Midbrain (tissue), 1 donor: Measurements from ENCODE around the gene NAA15.
"Not testable (repeated sequence)": the region's sequence is repeated elsewhere in the genome, so short reads cannot be mapped to it uniquely, and the experiment has no call there.

ENCODE experiments used
- DNase-seq: peaks from one replicate; lab custom pipeline; 2025; lab: John Stamatoyannopoulos, UW

The NAA15 gene

DNA sequence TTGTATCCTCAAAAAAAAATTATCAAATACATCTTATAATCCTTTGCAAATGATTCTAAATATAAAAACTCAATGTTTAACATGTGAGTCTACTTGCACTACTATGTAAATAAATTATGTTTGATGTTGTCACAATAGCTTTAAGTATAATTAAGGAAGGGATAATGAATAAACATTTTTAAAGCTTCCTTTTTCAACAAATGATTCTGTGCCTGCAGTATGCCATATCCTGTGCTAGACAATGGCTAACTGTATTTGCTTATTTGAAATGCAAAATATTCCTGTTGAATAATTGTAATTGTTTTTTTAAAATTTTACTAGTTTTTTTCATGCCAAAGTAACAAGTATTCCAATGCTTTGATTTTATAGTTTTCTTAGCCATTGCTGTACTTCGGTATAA is 60.0 kb downstream of the NAA15 start:
- no peak for DNase-seq

DNA sequence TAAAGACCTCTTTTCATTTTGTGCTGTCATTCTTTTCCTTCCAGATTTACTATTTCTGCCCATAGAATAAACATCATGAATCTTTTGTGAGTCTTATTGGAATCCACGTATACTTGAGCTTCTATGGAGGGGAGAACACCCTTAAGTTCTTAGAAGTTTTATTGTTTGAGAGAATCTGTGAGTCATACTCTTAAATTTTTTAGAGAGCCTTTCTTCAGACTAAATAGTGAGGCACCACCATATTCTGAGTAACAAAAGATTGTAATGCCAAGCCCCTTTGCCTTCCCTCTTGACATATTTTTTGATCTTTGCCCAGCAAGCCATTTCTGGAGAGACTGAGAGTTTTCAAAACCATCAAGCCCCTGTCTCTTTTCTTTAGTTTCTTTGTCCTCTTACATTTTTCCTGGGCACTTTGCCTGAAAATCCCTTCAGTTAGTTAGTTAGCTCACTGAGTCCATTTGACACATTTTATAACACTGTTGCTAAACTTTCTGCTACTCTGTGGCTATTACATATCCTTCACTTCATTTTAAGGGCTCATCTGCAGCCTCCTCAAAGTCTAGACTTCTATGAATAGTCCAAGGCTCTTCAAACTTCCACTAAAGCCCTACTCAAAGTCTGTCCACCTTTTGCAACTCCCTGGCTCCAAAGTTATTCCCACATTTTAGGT is 66.3 kb downstream of the NAA15 start:
- DNase-seq: peak; percentile 7

DNA sequence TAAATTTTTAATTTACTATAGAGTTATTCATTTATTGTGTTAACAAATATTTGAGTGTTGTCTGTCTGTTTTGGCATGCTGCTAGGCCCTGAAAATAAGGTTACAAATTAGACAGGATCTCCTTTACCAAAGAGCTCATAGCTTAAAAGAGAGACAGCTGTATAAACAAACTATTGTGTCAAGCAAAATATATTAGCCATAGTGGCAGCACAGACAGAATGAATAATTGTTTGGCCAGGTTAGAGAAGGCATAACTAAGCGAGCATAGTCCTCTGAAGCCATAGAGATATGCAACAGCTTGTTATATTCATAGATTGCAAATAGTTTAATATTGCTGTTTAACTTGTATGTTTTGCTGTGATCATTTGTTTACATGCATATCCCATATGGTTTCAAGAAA is 67.7 kb downstream of the NAA15 start:
- no peak for DNase-seq

DNA sequence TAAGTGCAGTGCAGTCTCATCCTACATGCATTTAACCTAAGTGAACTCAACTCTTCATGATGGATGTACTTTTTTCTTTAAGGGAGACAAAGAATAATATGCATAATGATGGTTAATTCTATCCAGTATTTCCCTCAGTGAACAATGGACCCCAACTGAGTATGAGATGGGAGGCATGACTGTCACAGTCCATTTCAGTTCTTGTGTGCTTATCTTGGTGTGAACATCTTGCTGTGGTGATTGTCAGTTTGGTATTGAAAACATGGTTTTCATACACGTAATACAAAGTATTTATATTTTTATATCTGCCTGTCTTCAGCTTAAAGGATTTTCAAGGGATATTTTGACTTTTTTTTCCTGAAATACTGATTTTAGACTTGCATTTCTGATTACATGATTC is 72.9 kb downstream of the NAA15 start:
- no peak for DNase-seq

DNA sequence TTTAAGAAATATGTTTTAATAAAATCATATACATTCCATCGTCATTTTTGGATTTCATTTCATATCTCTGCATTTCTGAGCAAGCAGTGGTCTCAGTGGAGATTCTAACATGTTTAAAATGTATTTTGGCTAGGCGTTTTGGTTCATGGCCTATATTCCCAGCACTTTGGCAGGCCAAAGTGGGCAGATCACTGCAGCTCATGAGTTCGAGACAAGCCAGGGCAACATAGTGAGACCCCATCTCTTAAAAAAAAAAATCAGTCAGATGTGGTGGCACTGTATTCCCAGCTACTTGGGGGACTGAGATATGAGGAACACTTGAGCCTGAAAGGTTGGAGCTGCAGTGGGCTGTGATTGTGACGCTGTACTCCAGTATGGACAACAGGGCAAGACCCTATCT is 85.1 kb downstream of the NAA15 start:
- no peak for DNase-seq

DNA sequence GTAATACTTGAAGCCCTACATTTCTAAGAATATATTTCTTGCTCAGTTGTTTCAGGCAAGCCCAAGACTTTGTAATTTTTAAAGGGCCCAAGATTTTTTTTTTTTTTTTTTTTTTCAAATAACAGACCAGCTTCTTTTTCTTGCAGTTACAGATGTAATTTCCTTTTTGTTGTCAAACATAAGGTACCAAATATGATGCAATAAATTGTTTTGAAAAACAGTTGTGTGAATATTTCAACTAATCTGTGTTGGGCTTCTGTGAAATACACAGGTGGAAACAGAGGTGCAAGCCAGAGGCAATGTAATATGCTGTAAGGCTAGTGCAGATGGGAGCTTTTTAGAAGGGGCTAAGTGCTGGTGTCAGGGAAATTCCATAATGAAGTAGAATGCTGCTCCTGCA is 87.8 kb downstream of the NAA15 start:
- no peak for DNase-seq

DNA sequence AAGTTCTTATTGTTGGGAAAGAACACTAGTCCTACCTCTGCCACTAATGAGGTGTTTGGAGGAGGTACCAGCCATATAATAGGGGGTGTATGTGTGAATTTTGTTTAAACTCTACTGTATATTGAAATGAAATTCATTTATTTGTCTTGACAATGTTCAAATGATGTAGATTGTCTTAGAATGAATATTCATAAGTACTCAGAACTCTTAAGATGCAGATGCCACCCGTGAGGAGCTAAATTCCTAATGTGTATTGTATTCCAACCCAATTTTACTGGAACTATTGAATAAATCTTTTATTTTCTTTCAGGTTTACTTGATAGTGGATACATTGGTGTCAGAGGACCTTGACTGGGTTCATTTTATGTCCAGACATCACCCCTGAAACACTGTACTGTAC is 88.7 kb downstream of the NAA15 start:
- no peak for DNase-seq

DNA sequence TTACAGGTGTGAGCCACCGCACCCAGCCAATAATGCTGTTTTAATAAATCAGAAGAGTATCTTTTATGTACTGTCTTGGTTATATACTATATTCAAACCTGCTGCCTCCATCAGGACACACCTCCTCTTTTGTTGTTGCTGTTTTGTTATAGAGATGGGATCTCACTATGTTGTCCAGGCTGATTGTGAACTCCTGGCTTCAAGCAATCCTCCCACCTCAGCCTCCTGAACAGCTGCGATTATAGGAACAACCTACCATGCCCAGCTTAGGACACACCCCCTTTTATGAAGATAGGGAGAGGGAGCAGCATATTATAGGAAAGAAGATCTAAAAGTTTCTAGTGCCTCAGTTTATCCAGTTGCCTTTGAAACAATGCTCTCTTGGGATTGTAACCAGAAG is 90.4 kb downstream of the NAA15 start:
- DNase-seq: no peak

DNA sequence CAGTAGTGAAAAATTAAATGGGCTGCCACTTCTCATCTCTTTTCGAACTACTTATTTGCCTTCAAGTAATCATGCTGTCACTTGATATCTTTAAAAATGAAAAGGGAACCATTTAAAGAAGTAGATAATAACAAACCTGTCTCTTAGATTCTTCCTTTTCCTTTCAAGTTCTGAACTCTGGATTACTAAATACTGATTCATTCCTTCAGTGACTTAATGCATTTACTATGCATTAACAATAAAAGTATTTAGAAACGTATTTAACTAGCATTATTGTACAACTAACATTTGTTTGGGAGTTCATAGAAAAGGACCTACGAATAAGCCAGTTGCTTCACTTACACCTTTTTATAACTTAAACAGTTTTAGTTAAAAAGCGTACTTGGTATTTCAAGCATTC is 91.5 kb downstream of the NAA15 start:
- no peak for DNase-seq

DNA sequence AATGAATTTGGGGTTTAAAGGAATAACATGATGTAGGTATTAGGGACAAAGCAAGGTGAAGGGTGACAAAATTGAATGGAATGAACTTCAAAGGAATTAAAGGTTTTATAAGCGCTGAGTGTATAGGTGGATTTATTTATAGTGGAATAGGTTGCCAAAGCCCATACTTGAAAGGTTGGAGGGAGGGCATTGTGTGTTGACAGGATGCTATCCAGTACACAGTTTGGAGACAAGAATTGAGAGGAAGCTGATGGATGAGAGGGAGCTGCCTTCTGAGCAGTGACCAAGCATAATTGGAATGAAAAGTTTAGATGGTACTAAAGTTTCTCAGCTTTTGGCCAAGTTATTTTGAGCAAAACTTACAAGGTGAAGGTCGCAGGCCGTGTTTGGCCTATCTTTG is 100.1 kb downstream of the NAA15 start:
- no peak for DNase-seq

DNA sequence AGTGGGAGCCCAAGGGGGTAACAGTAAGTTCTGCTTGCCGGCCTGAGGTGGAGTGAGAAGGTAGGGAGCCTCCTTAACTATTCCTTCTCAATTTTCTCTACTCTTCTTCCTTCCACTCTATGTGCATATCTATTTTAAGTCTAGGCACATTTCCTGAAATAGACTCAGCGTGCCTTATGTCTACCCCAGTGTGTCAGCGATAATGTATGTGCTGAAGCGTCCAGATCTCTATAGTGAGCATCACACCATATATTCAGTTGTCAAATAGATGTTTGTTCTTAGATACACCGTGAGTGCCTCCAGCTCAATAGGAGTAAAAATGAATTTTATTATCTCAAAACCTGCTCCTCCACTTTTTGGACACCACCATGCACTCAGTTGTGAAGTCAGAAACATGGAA is 101.1 kb downstream of the NAA15 start:
- no peak for DNase-seq

DNA sequence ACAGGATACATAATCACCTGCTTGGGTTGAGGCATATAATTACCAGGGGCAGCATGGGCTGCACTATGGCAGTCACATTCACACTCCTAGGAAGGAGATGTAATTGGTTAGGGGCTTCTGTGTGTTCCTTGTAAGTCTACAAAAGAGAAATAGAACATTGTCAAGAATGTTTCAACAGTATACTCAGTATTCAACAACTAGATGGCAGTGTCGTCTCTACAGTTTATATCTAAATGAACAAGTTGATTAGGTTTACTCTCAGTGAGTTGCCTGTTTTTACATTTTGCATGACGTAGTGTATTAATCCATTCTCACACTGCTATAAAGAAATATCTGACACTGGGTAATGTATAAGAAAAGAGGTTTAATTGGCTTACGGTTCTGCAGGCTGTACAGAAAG is 102.2 kb downstream of the NAA15 start:
- no peak for DNase-seq

DNA sequence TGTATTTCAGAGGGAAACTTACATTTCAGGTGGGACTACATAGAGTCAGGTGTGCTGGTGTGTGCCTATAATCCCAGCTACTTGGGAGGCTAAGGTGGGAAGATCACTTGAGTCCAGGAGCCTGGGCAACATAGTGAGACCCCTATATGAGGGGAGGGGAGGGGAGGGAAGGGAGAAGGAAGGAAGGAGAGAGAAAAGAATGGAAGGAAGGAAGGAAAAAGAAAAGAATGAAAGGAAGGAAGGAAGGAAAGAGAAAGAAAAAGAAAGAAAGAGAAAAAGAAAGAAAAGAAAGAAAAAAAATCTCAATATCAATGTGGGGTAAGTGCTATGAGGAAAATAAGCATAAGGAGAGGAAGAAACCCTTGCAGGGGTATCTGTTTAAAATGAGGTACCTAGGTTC is 109.0 kb downstream of the NAA15 start:
- no peak for DNase-seq

DNA sequence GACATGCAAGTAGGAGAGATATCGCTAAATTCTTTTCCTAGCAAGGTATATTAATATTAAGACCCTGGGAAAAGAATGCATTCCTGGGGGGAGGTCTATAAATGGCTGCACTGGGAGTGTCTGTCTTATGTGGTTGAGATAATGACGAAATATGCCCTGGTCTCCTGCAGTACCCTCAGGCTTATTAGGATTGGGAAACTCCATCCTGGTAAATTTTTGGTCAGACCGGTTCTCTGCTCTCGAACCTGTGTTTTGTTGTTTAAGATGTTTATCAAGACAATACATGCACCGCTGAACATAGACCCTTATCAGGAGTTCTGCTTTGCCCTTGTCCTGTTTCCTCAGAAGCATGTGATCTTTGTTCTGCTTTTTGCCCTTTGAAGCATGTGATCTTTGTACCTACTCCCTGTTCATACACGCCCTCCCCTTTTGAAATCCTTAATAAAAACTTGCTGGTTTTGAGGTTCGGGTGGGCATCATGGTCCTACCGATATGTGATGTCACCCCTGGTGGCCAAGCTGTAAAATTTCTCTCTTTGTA is 113.4 kb downstream of the NAA15 start:
- DNase-seq: not testable (repeated sequence)

DNA sequence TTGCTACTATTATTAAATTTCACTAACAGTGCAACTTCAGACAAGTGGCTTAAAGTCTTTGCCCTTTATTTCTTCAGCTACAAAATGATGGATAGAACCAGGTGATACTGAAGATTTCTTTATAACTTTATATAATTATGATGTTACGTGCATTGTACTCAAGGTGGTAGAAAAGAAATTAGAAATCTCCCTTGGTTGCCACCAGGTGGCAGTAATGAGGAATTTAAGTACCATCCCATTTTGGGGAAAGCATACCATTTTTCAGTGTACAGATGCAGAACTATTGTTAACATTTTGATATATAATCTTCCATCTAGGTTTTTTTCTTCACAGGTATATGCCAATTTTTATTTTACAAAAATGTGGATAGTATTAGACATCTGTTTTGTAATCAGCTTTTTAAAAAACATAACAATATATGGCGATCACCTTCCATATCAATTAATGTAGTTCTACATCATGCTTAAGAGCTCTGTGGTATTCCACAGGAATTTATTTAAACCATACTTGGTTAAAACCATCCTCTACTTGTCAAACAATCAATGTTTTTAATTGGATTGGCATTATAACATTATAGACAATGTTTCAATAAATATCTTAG is 114.9 kb downstream of the NAA15 start:
- DNase-seq: peak; percentile 26

DNA sequence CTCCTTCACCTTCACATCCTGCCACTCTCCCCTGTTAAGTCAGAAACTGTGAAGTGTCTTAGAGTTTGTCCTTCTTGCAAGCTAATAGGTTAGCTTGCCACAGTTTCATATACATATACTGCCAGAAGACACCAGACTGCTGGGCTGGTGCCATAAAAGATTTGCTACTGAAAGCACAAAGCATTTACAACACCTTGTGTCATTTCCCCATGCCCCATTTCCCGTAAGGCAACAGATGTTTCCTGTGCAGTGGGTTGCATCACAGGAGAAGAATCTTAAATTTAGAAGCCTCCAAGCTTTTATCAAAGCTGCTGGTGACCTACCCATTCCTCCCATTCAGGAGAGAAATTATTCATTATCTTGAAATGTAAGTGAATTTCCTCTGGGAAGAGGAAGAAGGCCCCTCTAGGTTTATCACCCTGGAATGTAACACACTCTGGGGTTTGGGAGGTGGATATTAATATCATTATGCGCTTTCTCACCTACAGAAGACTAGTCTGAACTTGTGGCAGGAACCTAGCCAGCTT is 118.1 kb downstream of the NAA15 start:
- peak; percentile 19 for DNase-seq

DNA sequence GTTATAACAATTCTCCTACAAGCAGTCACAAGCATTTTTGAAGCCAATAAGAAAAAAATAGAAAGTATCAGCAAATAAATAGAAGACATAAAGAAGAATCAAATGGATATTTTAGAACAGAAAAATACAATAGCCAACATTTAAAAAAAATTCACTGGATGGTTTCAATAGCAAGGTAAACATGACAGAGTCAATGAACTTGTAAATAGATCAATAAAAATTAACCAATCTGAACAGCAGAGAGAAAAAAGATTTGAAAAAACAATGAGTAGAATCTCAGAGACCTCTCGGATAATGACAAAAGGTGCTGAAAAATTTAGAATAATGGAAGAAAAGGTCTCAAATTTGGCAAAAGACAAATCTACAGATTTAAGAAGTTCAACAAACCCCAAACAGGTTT is 119.3 kb downstream of the NAA15 start:
- DNase-seq: no peak

DNA sequence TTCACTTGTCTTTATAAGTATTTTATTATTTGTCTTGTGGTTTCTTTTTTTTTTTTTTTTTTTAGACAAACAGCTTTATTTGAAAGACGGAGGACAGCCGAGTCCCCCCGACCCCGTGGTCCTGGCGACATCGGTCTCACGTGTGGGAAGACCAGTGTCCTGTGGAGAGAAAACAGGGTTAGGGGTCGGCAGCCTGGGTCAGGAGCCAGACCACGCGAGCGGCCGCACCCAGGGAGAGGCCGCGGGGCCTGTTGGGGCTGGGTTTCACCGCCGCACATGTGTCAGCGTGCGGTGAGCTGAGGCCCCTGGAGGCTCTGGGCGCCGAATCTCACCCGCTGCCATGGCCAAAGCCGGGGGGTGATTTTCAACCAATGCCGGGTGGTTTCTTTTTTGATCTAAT is 134.8 kb downstream of the NAA15 start:
- no peak for DNase-seq

DNA sequence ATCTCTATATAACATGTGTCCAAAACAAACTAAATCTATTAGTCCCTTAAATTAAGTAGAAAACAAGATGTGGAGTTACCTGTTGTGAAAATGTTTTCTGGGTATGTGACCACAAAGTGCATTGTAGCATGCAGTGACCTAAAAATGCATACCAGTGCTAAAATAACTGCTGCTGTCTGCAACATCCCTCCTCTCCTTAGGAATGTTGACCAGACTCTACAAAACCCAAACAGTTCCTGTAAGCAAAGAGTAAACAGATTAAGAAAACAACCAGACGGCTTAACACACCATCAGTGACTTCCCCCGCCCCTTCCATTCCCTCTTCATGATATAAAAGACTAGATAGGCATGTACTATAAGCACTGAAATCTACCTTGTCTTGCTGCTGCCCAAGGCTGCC is 136.8 kb downstream of the NAA15 start:
- no peak for DNase-seq

DNA sequence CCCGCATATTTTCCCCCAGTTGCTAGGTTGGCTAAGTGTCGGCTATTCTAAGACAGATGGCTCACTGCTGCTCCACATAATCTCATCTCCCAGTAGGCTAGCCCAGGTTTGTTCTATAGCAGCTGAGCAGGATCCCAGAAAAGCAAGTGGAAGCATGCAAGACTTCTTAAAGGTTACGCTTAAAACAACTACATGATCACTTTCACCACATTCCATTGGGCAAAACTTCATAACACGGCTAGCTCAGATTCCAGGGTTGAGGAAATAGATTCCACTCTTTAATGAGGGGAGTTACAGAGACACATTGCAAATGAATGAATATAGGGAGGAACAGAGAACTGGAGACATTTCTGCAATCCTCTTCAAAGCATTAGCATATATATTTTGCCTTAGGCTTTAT is 139.7 kb downstream of the NAA15 start:
- no peak for DNase-seq

DNA sequence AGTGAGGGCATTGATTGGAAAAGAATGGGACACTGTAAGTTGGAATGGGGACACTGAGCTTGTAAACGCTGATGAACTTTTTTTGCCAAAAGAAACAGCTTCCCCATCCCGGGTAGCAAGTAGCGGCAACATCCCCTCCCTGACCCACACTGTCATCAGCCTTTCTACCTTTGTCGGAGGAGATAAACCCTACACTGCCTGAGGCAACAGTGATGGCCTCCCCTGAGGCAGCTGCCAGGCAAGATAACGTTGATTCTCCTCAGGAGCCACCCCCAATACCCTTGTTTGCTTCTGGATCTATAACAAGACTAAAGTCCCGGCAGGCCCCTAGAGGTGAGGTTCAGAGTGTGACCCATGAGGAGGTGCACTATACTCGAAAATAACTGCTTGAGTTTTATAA is 142.4 kb downstream of the NAA15 start:
- DNase-seq: no peak

DNA sequence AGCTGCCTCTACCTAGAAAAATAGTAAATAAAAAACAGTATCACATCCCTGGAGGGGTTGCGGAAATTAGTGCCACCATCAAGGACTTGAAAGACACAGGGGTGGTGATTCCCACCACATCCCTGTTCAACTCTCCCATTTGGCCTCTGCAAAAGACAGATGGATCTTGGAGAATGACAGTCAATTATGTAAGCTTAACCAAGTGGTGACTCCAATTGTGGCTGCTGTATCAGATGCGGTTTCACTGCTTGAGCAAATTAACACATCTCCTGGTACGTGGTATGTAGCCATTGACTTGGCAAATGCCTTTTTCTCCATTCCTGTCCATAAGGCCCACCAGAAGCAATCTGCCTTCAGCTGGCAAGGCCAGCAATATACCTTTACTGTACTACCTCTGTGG is 143.6 kb downstream of the NAA15 start:
- DNase-seq: not testable (repeated sequence)

DNA sequence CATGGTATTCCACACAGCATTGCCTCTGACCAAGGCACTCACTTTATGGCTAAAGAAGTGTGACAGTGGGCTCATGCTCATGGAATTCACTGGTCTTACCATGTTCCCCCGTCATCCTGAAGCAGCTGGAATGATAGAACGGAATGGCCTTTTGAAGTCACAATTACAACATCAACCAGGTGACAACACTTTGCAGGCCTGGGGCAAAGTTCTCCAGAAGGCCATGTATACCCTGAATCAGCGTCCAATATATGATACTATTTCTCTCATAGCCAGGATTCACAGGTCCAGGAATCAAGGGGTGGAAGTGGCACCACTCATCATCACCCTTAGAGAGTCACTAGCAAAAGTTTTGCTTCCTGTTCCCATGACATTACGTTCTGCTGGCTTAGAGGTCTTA is 145.8 kb downstream of the NAA15 start:
- not testable (repeated sequence) for DNase-seq

DNA sequence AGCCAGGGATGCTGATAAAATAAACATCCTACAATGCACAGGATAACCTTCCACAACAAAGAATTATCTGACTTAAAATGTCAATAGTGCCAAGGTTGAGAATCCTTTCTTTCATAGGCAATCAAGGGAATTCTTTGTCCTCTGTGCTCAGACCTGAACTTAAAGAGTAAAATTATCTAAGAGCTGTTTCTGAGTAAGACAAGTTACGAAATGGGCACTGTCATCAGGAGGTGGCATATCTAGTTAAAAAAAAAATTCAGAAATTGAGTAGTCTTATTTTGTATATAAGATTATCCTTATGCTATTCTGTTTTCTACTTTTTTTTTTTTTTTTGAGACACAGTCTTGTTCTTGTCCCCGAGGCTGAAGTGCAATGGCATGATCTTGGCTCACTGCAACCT is 149.3 kb downstream of the NAA15 start:
- DNase-seq: no peak
